ENCODE results near the gene LRSAM1. TPM values are rescaled to one million over a fixed set of nuclear protein-coding genes. Genes with fewer than 3 reads are reported as not detected.

Gene LRSAM1
- total RNA-seq, 1 donor from 2014 or later = 35.4 TPM

- Histone ChIP-seq H3K27ac (replicated peaks) (no peak overlapping the region), H3K36me3 (peaks cover 97% of the 10 kb centered on the region), H3K9me3 (replicated peaks) (no peaks in the 10 kb centered on the region), H3K4me1 (peaks cover 13% of the 10 kb centered on the region), H3K27me3 (ENCODE audit: low read depth) (no peaks in the 10 kb centered on the region), H3K4me3 (no peak overlapping the region)
- DNase-seq = no peak
- intact Hi-C loops (cut with micrococcal nuclease) = no loop called here
- no peak for TF ChIP-seq CTCF (IDR thresholded peaks at IDR 0.05; ENCODE audit: borderline replicate concordance)
These were observed 6.9 kb upstream of the LRSAM1 start for GRCh38 chr9:127444283-127444920.

- H3K36me3 ChIP-seq = peaks cover 97% of the 10 kb centered on the region
- TF ChIP-seq CTCF (IDR thresholded peaks at IDR 0.05; ENCODE audit: borderline replicate concordance) = no peak
- no peak for DNase-seq
- no peaks in the 10 kb centered on the region for H3K9me3 ChIP-seq (replicated peaks)
- no peaks in the 10 kb centered on the region for H3K27me3 ChIP-seq (ENCODE audit: low read depth)
- intact Hi-C loops (cut with micrococcal nuclease) = no loop called here
- H3K4me1 ChIP-seq = peaks cover 21% of the 10 kb centered on the region
- H3K4me3 ChIP-seq = no peak overlapping the region
- H3K27ac ChIP-seq (replicated peaks) = no peak overlapping the region
These were observed 6.1 kb upstream of the LRSAM1 start for GRCh38 chr9:127444921-127445850.

GRCh38 chr9:127445851-127446712, 5.2 kb upstream of the LRSAM1 start:
- Histone ChIP-seq H3K9me3 (replicated peaks) (no peaks in the 10 kb centered on the region), H3K36me3 (peaks cover 88% of the 10 kb centered on the region), H3K27ac (replicated peaks) (no peak overlapping the region), H3K4me1 (peaks cover 30% of the 10 kb centered on the region), H3K4me3 (no peak overlapping the region), H3K27me3 (ENCODE audit: low read depth) (no peaks in the 10 kb centered on the region)
- intact Hi-C loops (cut with micrococcal nuclease) = no loop called here
- DNase-seq = no peak
- no peak for TF ChIP-seq CTCF (IDR thresholded peaks at IDR 0.05; ENCODE audit: borderline replicate concordance)

- Histone ChIP-seq H3K4me1 (peaks cover 37% of the 10 kb centered on the region), H3K27me3 (ENCODE audit: low read depth) (no peaks in the 10 kb centered on the region), H3K4me3 (no peak overlapping the region), H3K36me3 (peaks cover 80% of the 10 kb centered on the region), H3K27ac (replicated peaks) (no peak overlapping the region), H3K9me3 (replicated peaks) (no peaks in the 10 kb centered on the region)
- no peak for DNase-seq
- no peak for TF ChIP-seq CTCF (IDR thresholded peaks at IDR 0.05; ENCODE audit: borderline replicate concordance)
- intact Hi-C loops (cut with micrococcal nuclease) = no loop called here
These were observed 4.4 kb upstream of the LRSAM1 start for GRCh38 chr9:127446713-127447415.

Data from left ventricle myocardium inferior (tissue), 1 donor.